Stimulated activated CD4-positive, alpha-beta T cell treated with anti-CD3 and anti-CD28 coated beads, Interleukin-1b, Interleukin-23, amount 100 ng/mL, for 4 hours (primary cell): ENCODE data around the gene UXS1.

ENCODE experiments used
- DNase-seq, 2 donors: peaks; one replicate each; pipeline ENCODE4 v3.0.0-alpha.2; 2020; ENCODE audit warnings: low read depth in 2 of 2

UXS1 gene

DNA sequence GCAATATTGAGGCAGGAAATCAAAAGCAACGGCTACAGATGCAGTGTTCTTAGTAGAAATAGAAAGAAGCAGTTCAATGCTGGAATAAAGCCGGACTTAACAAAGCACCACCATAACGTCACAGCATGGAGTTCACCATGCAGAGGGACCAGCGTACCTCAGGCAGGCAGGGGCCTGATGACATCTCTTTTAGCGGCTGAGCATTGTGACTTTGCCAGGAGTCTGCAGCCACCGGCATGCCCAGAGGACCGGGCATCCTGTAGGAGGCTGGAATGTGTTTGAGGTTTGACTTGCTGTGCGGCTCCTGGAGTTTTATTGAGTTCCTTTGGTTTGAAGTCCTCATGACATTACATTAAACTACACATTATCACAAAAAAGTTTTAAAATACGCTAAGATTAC, 139.8 kb downstream of the UXS1 start:
- no peak for DNase-seq

DNA sequence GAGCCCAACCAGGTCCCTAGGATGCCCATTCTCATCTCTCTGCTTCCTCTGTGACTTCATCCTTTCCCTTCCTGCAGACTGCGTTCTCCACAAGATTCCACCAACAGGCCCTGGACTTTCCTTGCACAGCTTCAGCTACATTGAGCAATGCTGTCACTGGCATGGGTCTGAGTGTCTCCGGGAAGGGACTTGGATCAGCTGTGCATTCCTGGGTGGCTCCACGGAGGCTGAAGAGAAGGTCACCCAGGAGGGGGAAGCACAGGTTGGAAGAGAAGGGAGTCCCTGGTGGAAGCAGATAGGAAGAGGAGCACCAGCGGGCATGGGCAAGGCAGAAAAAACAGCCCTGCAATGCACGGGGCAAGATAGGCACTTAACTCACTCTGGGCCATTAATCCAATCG, 140.5 kb downstream of the UXS1 start:
- no peak for DNase-seq

- no peak for DNase-seq
Observed at GRCh38 chr2:106053116-106053515, 141.0 kb downstream of the UXS1 start.

DNA sequence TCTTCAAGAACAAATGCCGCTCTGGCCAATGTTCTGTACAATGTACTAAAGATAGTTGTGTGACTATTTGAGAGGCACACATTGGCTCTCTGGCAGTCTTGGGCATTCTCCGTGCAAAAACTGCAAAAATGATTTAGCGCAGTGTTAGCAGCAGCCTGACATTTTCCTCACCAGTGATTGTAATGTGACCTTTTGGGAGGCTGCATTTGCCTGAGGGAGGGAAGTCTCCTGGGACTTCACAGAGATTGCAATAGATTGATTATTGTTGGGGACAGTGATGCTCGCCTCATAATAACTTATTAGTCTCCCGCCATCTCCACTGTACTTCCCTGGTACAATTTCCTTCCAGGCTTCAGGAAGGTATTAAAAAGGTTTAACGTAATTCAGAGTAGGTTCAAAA, 149.2 kb downstream of the UXS1 start:
- no peak for DNase-seq

DNA sequence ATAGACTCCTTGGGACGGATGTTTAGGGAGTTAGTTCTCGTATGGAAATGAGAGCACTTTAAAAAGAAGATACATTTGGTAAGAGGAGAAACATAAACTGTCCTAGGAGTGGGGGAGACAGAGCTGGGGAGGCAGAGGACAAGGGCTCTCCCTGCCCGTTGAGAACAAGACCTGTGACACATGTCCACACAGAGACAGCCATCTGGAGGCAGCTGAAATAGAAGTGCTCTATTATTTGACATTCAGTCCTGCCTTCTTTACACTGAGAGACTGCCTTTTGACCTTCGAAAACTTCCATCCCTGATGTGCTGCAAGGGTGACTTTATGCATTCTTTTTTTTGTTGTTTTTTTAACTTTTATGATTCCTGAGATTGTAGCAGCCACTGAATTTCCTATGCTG, 150.1 kb downstream of the UXS1 start:
- DNase-seq: no peak
